Measurements from ENCODE around the gene SYPL1. TPM values are rescaled to one million over a fixed set of nuclear protein-coding genes. Genes with fewer than 3 reads are reported as not detected.
"Not testable (repeated sequence)": the region's sequence is repeated elsewhere in the genome, so short reads cannot be mapped to it uniquely, and the experiment has no call there.

The SYPL1 gene
- total RNA-seq, 3 donors from 2014 or later = 73.8 to 109 (median 80.8) TPM

DNA sequence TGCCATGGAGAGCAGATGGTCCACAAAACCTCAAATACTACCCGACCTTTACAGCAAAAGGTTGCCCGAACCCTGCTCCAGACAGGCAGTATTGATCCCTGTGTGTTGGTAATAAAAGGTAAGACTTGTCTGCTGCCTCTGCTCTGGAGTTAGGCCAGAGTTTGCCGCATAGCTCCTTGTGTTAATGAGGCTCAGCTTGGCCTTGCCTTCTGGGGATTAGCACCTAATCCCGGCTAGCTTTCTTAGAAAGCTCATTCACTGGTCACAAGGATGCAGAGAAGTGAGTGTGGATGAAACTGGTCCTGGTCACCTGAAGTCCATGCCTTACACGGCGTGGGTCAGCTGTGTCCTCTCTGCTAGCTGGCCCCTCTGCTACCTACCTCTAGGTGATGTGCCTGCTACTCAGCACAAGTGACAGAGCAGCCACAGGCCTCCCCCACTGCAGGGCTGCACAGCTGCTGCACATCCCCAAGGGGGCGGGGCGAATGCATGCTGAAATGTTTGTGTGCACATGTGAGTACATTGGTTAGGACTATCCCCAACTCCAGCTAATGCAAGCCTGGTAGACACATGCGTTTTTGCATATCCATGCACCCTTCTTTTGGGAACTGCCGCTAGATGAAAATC lies 31.7 kb upstream of the SYPL1 start:
- TF ChIP-seq, protein P1, sequence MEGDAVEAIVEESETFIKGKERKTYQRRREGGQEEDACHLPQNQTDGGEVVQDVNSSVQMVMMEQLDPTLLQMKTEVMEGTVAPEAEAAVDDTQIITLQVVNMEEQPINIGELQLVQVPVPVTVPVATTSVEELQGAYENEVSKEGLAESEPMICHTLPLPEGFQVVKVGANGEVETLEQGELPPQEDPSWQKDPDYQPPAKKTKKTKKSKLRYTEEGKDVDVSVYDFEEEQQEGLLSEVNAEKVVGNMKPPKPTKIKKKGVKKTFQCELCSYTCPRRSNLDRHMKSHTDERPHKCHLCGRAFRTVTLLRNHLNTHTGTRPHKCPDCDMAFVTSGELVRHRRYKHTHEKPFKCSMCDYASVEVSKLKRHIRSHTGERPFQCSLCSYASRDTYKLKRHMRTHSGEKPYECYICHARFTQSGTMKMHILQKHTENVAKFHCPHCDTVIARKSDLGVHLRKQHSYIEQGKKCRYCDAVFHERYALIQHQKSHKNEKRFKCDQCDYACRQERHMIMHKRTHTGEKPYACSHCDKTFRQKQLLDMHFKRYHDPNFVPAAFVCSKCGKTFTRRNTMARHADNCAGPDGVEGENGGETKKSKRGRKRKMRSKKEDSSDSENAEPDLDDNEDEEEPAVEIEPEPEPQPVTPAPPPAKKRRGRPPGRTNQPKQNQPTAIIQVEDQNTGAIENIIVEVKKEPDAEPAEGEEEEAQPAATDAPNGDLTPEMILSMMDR (IDR thresholded peaks at IDR 0.05) = no peak
- no peak overlapping the region for H3K4me3 ChIP-seq
- ATAC-seq (no peak), DNase-seq (no peak)
- no peaks in the 10 kb centered on the region for H3K9me3 ChIP-seq
- H3K36me3 ChIP-seq (ENCODE audit: low read depth) = no peaks in the 10 kb centered on the region
- intact Hi-C loops (cut with DNase I, micrococcal nuclease) = no loop called here
- peaks cover 3% of the 10 kb centered on the region for H3K4me1 ChIP-seq (ENCODE audit: low read depth)

DNA sequence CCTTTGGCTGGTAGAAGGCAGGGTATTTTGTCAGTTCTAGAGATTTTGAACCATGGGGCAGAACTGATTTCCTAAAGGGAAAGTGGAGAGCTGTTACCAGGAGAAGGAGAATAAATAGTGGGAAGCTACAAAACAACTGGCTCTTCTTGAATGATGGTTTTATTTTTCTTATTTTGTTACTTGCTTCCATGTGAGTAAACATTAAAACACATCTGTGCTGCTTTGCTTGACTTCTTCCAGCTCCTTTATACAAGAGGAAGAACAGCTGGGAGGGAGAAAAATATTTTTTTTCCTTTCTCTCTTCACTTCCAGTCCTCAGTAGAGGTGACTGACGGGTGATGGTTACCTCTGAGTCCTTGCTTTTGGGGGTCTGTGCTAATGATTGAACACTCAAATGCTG lies 30.0 kb upstream of the SYPL1 start:
- peaks cover 3% of the 10 kb centered on the region for H3K4me1 ChIP-seq (ENCODE audit: low read depth)
- TF ChIP-seq, protein P1 (IDR thresholded peaks at IDR 0.05) = no peak
- intact Hi-C loops (cut with DNase I, micrococcal nuclease) = no loop called here
- no peak for DNase-seq
- no peak for ATAC-seq
- H3K4me3 ChIP-seq = no peak overlapping the region
- no peaks in the 10 kb centered on the region for H3K36me3 ChIP-seq (ENCODE audit: low read depth)
- no peaks in the 10 kb centered on the region for H3K9me3 ChIP-seq

DNA sequence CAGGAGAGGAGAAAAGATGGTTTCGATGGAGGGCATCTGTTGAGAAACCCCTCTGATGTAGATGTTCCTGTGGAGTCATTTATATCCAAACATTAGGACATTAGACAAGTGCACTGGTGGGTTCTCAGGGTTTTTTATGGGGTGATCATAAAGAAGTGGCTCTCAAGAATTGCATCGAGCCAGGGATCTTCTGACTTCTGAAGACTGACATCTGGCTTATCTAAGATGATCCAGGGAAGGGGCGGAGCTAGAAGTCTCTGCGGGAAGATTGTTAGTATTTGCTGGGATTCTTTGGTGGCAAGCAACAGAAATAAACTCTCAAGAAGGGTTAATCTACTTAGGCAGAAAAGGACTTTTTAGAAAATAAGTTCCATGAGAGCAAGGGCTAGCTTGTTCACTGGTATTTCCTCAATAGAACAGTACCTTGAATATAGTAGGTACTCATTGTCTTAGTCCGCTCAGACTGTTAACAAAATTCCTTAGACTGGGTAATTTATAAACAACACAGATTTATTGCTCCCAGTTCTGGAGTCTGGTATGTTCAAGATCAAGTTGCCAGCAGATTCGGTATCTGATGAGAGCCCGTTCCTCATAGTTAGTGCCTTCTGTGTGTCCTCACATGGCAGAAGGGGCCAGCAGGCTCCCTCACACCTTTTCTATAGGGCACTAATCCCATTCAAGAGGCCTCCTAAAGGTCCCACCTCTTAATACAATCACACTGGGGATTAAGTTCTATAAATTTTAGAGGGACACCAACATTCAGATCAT lies 28.5 kb upstream of the SYPL1 start:
- no peak for DNase-seq
- H3K4me1 ChIP-seq (ENCODE audit: low read depth) = peaks cover 3% of the 10 kb centered on the region
- H3K36me3 ChIP-seq (ENCODE audit: low read depth) = no peaks in the 10 kb centered on the region
- TF ChIP-seq, protein P1 (IDR thresholded peaks at IDR 0.05) = no peak
- no peak overlapping the region for H3K4me3 ChIP-seq
- intact Hi-C loops (cut with DNase I, micrococcal nuclease) = no loop called here
- no peaks in the 10 kb centered on the region for H3K9me3 ChIP-seq
- no peak for ATAC-seq

DNA sequence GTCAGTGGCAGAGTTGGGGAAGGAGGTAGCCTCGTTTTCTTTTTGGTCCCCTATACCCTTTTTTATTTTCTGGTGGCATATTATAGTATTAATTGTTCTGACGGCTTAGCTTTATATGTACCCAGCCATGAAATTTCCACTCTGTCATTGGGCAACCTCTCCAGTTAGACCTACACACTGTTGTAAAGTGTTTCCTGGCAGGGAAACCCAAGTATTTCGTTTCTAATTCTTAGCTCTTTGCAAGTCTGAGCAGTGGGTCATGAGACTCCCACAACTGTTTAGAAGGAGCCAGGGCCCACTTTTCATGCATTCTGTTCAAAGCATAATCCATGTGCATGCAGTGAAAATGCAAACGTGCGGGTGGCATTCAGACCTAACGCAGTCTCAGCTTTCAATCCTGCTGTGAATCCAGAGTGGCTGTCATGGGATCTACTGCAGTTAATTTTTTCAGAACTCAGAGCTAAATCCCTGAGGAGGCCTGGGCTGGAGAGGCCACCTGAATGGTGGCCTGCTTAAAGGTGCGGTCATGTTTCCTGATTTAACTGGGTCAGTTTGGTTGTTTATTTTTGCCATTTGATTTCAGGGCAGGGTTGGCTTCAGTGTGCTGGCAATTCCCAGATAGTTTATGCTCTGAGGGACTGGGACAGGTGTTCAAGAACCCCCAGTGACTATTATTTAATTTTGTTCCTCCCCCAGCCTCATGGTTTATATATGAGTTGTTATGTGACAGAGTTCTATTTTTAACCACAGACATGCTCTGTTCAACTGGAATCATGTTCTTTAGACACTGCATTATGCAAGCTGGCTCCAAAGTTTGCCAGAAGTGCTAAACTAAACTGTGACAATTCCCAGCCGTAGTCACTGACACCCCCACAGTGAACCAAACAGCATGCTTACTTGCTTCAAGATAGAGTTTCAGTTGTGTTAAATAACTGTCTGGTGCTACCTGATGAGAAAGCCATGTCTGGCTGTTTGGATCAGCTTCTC lies 27.4 kb upstream of the SYPL1 start:
- intact Hi-C loops (cut with DNase I, micrococcal nuclease) = no loop called here
- no peaks in the 10 kb centered on the region for H3K36me3 ChIP-seq (ENCODE audit: low read depth)
- H3K4me3 ChIP-seq = no peak overlapping the region
- DNase-seq (no peak), ATAC-seq (peak; percentile 25)
- no peaks in the 10 kb centered on the region for H3K9me3 ChIP-seq
- TF ChIP-seq, protein P1 (IDR thresholded peaks at IDR 0.05) = no peak
- peaks cover 3% of the 10 kb centered on the region for H3K4me1 ChIP-seq (ENCODE audit: low read depth)

DNA sequence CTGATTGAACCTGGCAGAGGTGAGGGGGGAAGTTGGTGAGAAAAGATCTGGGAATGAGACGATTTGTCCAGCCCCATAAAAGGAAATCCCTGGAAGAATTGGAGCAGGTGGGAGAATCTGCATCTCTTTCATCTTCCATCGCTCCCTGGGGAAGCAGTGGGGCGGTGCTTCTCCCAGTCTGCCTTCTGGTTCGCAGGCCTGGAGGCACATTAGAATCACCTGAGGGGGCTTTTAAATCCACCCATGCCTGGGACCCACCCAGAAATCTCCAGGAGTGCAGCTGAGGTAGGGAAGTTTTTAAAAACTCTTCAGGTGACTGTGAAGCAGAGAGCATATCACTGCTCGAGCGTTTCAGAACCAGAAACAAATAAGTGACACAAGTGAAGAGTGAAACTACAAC lies 26.7 kb upstream of the SYPL1 start:
- H3K4me1 ChIP-seq (ENCODE audit: low read depth) = peaks cover 3% of the 10 kb centered on the region
- no peaks in the 10 kb centered on the region for H3K36me3 ChIP-seq (ENCODE audit: low read depth)
- TF ChIP-seq, protein P1 (IDR thresholded peaks at IDR 0.05) = no peak
- intact Hi-C loops (cut with DNase I, micrococcal nuclease) = no loop called here
- DNase-seq = no peak
- H3K9me3 ChIP-seq = no peaks in the 10 kb centered on the region
- no peak for ATAC-seq
- H3K4me3 ChIP-seq = no peak overlapping the region

DNA sequence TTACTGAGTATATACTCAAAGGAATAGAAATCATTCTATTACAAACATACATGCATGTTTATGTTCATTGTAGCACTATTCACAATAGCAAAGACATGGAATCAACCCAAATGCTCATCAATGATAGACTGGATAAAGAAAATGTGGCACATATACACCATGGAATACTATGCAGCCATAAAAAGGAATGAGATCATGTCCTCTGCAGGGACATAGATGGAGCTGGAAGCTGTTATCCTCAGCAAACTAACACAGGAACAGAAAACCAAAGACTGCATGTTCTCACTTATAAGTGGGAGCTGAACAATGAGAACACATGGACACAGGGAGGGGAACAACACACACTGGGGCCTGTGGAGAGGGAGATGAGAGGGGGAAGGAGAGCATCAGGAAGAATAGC lies 26.1 kb upstream of the SYPL1 start:
- not testable (repeated sequence) for ATAC-seq

More for the DNA sequence above, 26.1 kb upstream of the SYPL1 start:
- intact Hi-C loops (cut with DNase I, micrococcal nuclease); H3K4me1 ChIP-seq (ENCODE audit: low read depth); DNase-seq; H3K4me3 ChIP-seq; H3K9me3 ChIP-seq; H3K36me3 ChIP-seq (ENCODE audit: low read depth): not testable (repeated sequence)

Measured in mucosa of descending colon (tissue), 3 donors.